Neural cell (in vitro differentiated cells): ENCODE measurements around the gene SNX27. TPM values are rescaled to one million over a fixed set of nuclear protein-coding genes. Genes with fewer than 3 reads are reported as not detected.
A peak's percentile ranks its signal among the peaks of the same experiment; 100 is the strongest.

Source experiments
- H2AFZ ChIP-seq: fragments of 200-600, 300-800 bp; sonication (generic), shearing (Covaris generic); 2 replicates; pipeline ENCODE4 v1.6.0; 2014; ENCODE audit warnings: low read depth, mild to moderate bottlenecking, antibody characterized with exemption, low read length, moderate library complexity
- H3F3A ChIP-seq: fragments of 200-600 bp; shearing (Covaris generic); 2 replicates; pipeline ENCODE4 v1.6.1; 2016; ENCODE audit warnings: mild to moderate bottlenecking, moderate library complexity, mixed read lengths, antibody characterized with exemption, low read length; ENCODE audit not compliant: insufficient read depth, poor library complexity, severe bottlenecking
- H3K27ac ChIP-seq: fragments of 200-600, 300-800 bp; sonication (generic), shearing (Covaris generic); 2 replicates; pipeline ENCODE4 v1.5.1; 2014; ENCODE audit warnings: mild to moderate bottlenecking, low read length, moderate library complexity
- H3K27me3 ChIP-seq: fragments of 300-800, 200-600 bp; sonication (generic), shearing (Covaris generic); 2 replicates; pipeline ENCODE4 v1.6.0; 2014; ENCODE audit warnings: mild to moderate bottlenecking, low read depth, low read length, moderate library complexity; ENCODE audit not compliant: insufficient read depth
- H3K36me3 ChIP-seq: fragments of 300-800, 200-600 bp; sonication (generic), shearing (Covaris generic); 2 replicates; pipeline ENCODE4 v1.5.1; 2014; ENCODE audit warnings: mild to moderate bottlenecking, antibody characterized with exemption, low read length, moderate library complexity; ENCODE audit not compliant: insufficient read depth
- H3K4me2 ChIP-seq: fragments of 300-800, 200-600 bp; sonication (generic), shearing (Covaris generic); 2 replicates; pipeline ENCODE4 v1.6.0; 2014; ENCODE audit warnings: mild to moderate bottlenecking, low read length
- H3K4me3 ChIP-seq: fragments of 300-800, 200-600 bp; sonication (generic), shearing (Covaris generic); 2 replicates; pipeline ENCODE4 v1.5.1; 2014; ENCODE audit warnings: mild to moderate bottlenecking, low read length, moderate library complexity
- H3K79me2 ChIP-seq: fragments of 200-600 bp; shearing (Covaris generic); replicated peaks from 2 replicates; pipeline ENCODE4 v1.6.0; 2014; ENCODE audit warnings: mild to moderate bottlenecking, low read length, moderate library complexity; ENCODE audit not compliant: insufficient read depth
- H3K9ac ChIP-seq: fragments of 300-800, 200-600 bp; sonication (generic), shearing (Covaris generic); 2 replicates; pipeline ENCODE4 v1.6.1; 2016; ENCODE audit warnings: mild to moderate bottlenecking, low read length, mixed read lengths
- H3K9me2 ChIP-seq: fragments of 200-600 bp; shearing (Covaris generic); 2 replicates; pipeline ENCODE4 v1.6.1; 2016; ENCODE audit warnings: mild to moderate bottlenecking, low read length, mixed read lengths; ENCODE audit not compliant: insufficient read depth
- H3K9me3 ChIP-seq: fragments of 200-600, 300-800 bp; sonication (generic), shearing (Covaris generic); 2 replicates; pipeline ENCODE4 v1.6.1; 2016; ENCODE audit warnings: mild to moderate bottlenecking, mixed run types, low read length, moderate library complexity, mixed read lengths
- H4K20me1 ChIP-seq: fragments of 200-600 bp; shearing (Covaris generic); 2 replicates; pipeline ENCODE4 v1.6.1; 2016; ENCODE audit warnings: mild to moderate bottlenecking, mixed run types; ENCODE audit not compliant: insufficient read depth
- EP300 ChIP-seq: fragments of 450-650 bp; conservative IDR thresholded peaks from 2 replicates; pipeline ENCODE4 v1.6.1; 2014; ENCODE audit warnings: antibody characterized with exemption, mild to moderate bottlenecking, moderate library complexity; ENCODE audit not compliant: poor library complexity, severe bottlenecking
- EZH2 ChIP-seq: fragments of 200-600, 300-800 bp; shearing (Covaris generic), sonication (generic); IDR thresholded peaks from 2 replicates; pipeline ENCODE4 v1.6.1; 2014; ENCODE audit warnings: antibody characterized with exemption, low read length, borderline replicate concordance, mild to moderate bottlenecking; ENCODE audit not compliant: insufficient read depth, poor library complexity, severe bottlenecking
- MXI1 ChIP-seq: fragments of 450-650 bp; conservative IDR thresholded peaks from 2 replicates; pipeline ENCODE4 v1.6.1; 2014; ENCODE audit warnings: antibody characterized with exemption, mild to moderate bottlenecking; ENCODE audit not compliant: poor library complexity, severe bottlenecking
- POLR2AphosphoS5 ChIP-seq: IDR thresholded peaks from 2 replicates; pipeline ENCODE4 v1.6.1; 2012
- RAD21 ChIP-seq: fragments of 450-650 bp; conservative IDR thresholded peaks from 2 replicates; pipeline ENCODE4 v1.6.1; 2014; ENCODE audit warnings: antibody characterized with exemption, mild to moderate bottlenecking, moderate library complexity
- SMC3 ChIP-seq: fragments of 450-650 bp; conservative IDR thresholded peaks from 2 replicates; pipeline ENCODE4 v1.6.1; 2014; ENCODE audit warnings: antibody characterized with exemption, mild to moderate bottlenecking, moderate library complexity; ENCODE audit not compliant: poor library complexity
- TAF1 ChIP-seq: IDR thresholded peaks from 2 replicates; pipeline ENCODE4 v1.6.1; 2012; ENCODE audit warnings: low read depth
- polyA plus RNA-seq: library from polyadenylated mRNA; depleted of rRNA; stranded (reverse); fragments of >200 nt; gene quantifications from 2 replicates; pipeline ENCODE4 v1.2.3, GENCODE V29; 2014
- TF ChIP-seq, protein P1 (sequence below): fragments of 450-650 bp; IDR thresholded peaks from 2 replicates; pipeline ENCODE4 v1.5.1; 2014; ENCODE audit warnings: antibody characterized with exemption, mild to moderate bottlenecking, moderate library complexity; ENCODE audit not compliant: poor library complexity, severe bottlenecking
- TF ChIP-seq, protein P2 (sequence below): IDR thresholded peaks from 2 replicates; pipeline ENCODE4 v1.6.1; 2012; ENCODE audit warnings: borderline replicate concordance

SNX27 gene
- polyA plus RNA-seq, 1 donor from 2014 or later: 30.2 TPM

DNA sequence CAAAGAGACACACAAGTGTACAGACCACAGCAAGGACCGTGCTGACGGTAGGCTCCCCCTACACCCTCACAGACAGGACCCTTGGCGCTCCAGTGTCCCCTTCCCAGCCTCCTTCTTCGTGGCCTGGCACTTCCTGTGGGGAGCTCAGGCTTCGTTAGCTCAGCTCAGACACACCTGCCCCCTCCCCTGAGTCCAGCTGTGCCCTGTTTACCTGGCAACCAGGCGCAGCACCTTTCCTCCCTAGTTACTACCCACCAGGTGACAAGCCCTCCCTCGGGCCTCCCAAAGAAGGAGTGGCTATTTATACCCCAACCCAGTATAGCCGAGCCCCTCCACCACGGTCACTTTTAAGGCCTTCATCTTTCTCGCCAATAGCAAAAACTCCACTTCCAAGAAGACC lies 100.1 kb downstream of the SNX27 start:
- Histone ChIP-seq H3K36me3 (peaks cover 11% of the 10 kb centered on the region), H4K20me1 (no peaks in the 10 kb centered on the region), H3K27me3 (no peaks in the 10 kb centered on the region), H3K9ac (peak overlapping the region; percentile 94), H2AFZ (no peak overlapping the region), H3K9me2 (no peaks in the 10 kb centered on the region), H3K27ac (peak overlapping the region; percentile 99), H3K4me2 (peak overlapping the region; percentile 17), H3F3A (peaks cover 6% of the 10 kb centered on the region), H3K79me2 (peaks cover 84% of the 10 kb centered on the region), H3K9me3 (no peaks in the 10 kb centered on the region), H3K4me3 (peak overlapping the region; percentile 72)
- TF ChIP-seq, protein P1, sequence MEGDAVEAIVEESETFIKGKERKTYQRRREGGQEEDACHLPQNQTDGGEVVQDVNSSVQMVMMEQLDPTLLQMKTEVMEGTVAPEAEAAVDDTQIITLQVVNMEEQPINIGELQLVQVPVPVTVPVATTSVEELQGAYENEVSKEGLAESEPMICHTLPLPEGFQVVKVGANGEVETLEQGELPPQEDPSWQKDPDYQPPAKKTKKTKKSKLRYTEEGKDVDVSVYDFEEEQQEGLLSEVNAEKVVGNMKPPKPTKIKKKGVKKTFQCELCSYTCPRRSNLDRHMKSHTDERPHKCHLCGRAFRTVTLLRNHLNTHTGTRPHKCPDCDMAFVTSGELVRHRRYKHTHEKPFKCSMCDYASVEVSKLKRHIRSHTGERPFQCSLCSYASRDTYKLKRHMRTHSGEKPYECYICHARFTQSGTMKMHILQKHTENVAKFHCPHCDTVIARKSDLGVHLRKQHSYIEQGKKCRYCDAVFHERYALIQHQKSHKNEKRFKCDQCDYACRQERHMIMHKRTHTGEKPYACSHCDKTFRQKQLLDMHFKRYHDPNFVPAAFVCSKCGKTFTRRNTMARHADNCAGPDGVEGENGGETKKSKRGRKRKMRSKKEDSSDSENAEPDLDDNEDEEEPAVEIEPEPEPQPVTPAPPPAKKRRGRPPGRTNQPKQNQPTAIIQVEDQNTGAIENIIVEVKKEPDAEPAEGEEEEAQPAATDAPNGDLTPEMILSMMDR: no peak
- no peak for TF ChIP-seq EZH2
- TF ChIP-seq RAD21: no peak
- TF ChIP-seq TAF1: no peak
- no peak for TF ChIP-seq POLR2AphosphoS5

- TF ChIP-seq MXI1 (no peak), SMC3 (no peak), EZH2 (no peak)
- Histone ChIP-seq H3K27me3 (no peaks in the 10 kb centered on the region), H3K4me3 (peak overlapping the region; percentile 72), H4K20me1 (no peaks in the 10 kb centered on the region), H3K36me3 (peaks cover 11% of the 10 kb centered on the region), H3K79me2 (peaks cover 88% of the 10 kb centered on the region), H3K27ac (peak overlapping the region; percentile 99), H3K4me2 (peak overlapping the region; percentile 92), H2AFZ (no peak overlapping the region), H3K9me3 (no peaks in the 10 kb centered on the region), H3K9me2 (no peaks in the 10 kb centered on the region), H3K9ac (peak overlapping the region; percentile 94), H3F3A (peaks cover 6% of the 10 kb centered on the region)
Observed at GRCh38 chr1:151713044-151713443, 101.2 kb downstream of the SNX27 start.

- H3K36me3 ChIP-seq: peaks cover 11% of the 10 kb centered on the region
- H3K27ac ChIP-seq: peak overlapping the region; percentile 99
- TF ChIP-seq, protein P2, sequence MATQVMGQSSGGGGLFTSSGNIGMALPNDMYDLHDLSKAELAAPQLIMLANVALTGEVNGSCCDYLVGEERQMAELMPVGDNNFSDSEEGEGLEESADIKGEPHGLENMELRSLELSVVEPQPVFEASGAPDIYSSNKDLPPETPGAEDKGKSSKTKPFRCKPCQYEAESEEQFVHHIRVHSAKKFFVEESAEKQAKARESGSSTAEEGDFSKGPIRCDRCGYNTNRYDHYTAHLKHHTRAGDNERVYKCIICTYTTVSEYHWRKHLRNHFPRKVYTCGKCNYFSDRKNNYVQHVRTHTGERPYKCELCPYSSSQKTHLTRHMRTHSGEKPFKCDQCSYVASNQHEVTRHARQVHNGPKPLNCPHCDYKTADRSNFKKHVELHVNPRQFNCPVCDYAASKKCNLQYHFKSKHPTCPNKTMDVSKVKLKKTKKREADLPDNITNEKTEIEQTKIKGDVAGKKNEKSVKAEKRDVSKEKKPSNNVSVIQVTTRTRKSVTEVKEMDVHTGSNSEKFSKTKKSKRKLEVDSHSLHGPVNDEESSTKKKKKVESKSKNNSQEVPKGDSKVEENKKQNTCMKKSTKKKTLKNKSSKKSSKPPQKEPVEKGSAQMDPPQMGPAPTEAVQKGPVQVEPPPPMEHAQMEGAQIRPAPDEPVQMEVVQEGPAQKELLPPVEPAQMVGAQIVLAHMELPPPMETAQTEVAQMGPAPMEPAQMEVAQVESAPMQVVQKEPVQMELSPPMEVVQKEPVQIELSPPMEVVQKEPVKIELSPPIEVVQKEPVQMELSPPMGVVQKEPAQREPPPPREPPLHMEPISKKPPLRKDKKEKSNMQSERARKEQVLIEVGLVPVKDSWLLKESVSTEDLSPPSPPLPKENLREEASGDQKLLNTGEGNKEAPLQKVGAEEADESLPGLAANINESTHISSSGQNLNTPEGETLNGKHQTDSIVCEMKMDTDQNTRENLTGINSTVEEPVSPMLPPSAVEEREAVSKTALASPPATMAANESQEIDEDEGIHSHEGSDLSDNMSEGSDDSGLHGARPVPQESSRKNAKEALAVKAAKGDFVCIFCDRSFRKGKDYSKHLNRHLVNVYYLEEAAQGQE: no peak
- TF ChIP-seq POLR2AphosphoS5 (no peak), RAD21 (no peak), TAF1 (no peak), EP300 (no peak), EZH2 (no peak), MXI1 (no peak), SMC3 (no peak)
- TF ChIP-seq, protein P1: no peak
- H3K79me2 ChIP-seq: peaks cover 82% of the 10 kb centered on the region
- H3K4me2 ChIP-seq: peak overlapping the region; percentile 92
- H3K9me3 ChIP-seq: no peaks in the 10 kb centered on the region
- H3K4me3 ChIP-seq: peak overlapping the region; percentile 72
- H3K27me3 ChIP-seq: no peaks in the 10 kb centered on the region
- H3K9me2 ChIP-seq: no peaks in the 10 kb centered on the region
- H2AFZ ChIP-seq: no peak overlapping the region
- peak overlapping the region; percentile 94 for H3K9ac ChIP-seq
- H4K20me1 ChIP-seq: no peaks in the 10 kb centered on the region
- H3F3A ChIP-seq: peaks cover 6% of the 10 kb centered on the region
Observed at GRCh38 chr1:151713874-151714273, 102.0 kb downstream of the SNX27 start.
